RKO (cell line): ENCODE data around the gene P2RY14.

Source experiments
- DNase-seq: peaks from one replicate; pipeline ENCODE4 v3.0.0-alpha.2; 2016; ENCODE audit warnings: low spot score

Gene P2RY14

DNA sequence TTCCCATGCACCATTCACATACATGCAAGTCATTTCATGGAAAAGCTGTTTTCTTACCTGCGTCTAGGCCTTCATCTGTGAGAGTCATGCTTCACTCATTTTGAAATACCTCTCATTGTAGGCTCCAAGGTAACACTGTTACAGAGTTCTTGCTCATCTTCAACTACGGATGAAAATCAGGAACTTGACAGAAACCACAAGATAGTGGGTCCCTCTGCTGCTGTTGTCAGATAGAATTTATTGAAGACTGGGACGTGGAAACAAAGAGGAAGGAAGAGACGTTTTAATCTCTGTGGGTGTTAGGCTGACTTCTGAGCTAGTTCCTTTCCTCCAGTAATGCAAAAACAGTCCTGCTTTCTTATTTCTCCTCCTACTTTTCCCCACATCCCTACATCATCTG lies at the start of gene P2RY14:
TSS of gene P2RY14 (minus strand) at position 313 of the 400 bp plus-strand sequence. CDS start 64,226 bp downstream, outside the sequence.
- DNase-seq: no peak

DNA sequence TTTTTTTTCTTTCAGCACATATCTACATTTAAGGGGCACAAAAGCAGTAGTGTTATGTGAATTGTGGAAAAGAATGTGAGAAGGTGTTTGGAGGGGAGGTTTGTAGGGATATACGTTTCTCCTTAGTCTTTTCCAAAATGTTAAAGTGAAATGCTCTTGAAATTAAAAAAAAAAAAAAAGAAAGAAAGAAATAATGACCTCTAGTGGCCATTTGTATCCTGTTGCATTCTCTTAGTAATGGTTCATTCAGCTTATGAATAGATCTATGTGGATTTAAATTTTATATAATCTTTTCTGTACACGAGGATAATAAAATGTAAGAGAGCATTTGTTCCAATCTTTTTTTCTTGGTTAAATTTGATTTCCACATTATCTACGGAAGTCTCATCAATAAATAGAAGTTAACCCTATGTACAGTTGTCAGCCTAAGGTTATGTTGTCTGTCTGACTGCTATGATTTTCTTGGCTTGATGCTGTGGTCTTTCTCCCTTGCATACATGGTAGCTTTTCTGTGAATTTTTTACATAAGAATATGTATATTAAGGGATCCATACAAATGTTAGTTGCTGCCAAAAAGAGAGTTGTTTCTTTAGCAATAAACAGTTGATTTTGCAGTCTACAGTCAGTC lies 49.3 kb upstream of the P2RY14 start:
- peak; percentile 43 for DNase-seq

DNA sequence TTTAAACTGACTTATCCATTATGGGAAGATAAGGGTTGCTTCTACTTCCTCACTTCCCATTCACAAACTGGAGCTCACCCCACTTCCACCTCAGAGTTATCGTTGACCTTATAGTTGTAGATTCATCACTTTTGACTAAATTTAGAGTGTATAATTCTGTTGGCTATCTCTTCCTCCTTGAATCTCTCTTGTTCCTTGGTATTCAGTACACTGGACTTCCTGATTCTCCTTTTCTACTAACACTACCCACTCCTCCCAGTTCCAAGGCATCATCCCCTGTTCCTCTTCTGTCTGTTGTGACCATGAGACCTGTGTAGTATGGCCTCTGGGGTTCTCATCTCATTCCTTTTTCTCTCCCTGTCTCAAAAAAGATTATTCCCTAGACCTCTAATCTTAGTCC lies 44.2 kb upstream of the P2RY14 start:
- DNase-seq: no peak

DNA sequence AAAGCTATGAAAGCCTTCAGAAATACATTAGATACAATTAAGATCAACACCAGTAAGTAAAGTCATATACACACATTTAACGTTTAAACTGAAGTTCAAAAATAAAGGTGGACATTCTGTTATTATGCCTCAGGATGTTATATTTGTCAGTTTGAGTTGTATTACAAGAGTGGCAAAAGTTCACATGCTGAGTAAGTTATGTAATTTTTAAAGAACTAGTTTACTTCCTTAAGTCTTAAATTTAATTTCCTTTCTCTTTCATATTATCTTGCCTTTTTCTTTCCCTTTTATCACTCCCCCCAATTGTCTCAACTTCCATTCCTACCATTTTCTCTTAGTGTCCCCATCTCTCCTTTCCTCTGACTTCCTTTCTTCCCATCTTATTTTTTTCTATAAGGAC lies 43.2 kb upstream of the P2RY14 start:
- no peak for DNase-seq

DNA sequence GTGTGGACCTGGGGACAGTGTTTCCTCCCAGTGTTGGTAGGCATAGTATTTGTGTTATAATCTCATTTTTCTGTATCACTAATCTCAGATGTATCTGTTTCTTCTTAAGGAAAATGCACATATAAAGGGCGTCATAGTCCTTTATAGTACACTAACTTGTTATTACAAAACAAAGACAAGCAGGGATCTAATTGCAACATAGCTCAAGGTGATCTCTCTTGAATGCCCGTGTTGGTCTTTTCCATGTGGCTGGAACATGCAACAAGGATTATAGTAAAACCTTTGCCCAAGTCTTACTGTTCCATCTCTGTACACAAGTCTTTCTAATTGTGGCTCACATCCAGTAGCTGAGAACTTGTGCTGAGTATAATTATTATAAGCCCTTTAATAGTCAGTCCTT lies 41.8 kb upstream of the P2RY14 start:
- DNase-seq: no peak

DNA sequence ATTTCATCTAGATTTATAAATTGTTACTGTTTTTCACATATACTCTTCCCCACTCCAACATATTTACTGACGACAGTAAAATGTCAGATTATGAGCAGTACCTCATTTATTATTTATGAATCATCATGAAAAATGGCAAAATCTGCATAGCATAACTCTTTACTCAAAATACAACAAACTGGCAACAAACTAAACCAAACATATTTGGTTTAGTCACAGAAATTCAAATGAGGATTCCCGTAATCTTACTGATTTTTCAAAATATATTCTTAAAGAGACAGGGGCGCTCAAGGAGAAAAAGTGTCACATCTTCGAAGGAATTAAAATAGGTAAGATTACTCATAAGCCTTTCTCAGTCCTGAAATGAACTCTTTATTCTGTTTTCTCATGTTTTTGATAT lies 41.3 kb upstream of the P2RY14 start:
- DNase-seq: no peak

DNA sequence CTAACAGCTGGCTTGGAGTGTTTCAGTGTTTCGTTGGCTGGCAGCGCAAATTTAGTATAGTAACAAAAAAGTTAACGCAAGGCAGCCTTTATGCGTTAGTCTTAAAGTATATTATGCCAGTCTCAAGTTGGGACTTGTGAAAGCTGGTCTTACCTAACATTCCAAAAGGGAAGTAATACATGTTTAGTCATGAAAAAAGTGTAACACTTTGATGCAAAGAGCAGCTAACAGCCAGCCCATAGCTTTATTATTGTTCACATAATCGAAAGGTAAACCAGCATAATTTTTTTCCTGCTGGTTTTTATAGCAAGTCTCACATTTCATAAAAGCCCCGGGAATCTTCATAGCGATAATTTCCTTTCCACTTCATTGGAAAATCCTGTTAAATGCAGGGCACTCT lies 40.6 kb upstream of the P2RY14 start:
- no peak for DNase-seq

DNA sequence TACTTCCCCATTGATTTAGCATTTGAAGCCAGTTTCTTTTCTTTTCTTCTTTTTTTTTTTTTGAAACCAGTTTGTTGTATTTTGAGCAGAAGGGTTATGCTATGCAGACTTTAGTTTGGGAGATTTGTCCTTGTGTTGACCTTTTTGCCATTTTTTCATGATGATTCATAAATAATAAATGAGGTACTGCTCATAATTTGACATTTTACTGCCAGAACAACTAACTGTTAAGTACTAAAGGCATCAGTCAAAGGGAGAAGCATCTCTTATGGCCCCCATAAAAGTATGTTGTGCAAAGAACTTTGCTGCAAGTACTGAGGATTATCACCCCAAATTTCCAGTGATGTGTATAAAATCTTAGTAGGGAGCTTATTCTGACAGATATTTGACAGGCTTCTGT lies 40.0 kb upstream of the P2RY14 start:
- no peak for DNase-seq

DNA sequence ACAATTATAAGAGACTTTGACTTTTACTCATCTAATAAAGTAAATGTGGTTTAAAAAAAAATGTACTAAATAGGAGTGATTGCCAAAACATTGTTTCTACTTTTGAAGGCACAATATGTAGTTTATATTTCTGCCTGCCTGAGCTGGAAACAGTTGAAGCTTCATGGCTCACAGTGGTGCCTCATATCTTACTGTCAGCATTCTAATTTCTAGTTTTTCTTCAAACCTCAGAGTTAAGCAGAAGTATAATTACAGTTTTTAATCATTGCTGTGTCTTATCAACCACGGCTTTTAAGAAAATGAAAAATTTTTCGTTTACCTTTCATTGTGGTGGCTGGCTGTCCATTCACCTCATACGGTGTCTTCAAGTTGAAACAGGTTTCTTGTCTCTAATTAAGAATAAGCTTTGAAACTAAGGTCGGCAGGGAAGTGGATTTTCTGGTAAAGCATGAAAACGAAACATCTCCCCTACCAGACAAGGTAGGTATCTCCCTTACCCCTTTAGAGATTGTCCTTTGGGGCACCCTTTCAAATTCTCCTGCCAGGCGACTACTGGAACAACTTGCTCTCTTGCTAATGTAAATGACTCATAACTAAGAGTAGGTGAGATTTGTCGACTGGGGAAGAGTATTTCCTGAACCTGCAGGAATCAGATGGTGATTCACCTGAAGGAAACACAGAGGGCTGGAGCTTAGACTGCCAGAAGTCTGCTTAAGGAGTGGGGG lies 38.1 kb upstream of the P2RY14 start, which contains the start of gene GPR87:
TSS of gene GPR87 (minus strand) at position 554 of the 725 bp plus-strand sequence. CDS start 16,720 bp downstream, outside the sequence.
- DNase-seq: no peak

DNA sequence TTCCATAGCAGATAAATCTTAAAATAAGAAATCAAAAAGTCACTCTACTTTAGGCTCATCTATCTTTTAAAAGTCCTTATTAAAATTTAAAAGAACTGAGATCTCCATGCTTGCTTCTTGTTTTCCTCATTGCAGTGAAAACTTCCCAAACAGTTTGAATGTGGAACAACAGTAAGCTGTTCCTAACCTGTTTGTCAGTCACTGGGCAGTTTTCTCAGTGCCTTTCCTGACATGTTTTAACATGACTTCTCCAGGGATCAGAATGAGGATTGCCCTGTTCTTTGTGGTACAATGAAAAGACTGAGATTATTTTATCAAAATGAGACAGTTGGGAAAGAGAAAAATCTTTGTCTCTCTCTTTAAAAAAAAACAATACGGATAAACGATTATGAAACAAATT lies 37.5 kb upstream of the P2RY14 start:
- no peak for DNase-seq

DNA sequence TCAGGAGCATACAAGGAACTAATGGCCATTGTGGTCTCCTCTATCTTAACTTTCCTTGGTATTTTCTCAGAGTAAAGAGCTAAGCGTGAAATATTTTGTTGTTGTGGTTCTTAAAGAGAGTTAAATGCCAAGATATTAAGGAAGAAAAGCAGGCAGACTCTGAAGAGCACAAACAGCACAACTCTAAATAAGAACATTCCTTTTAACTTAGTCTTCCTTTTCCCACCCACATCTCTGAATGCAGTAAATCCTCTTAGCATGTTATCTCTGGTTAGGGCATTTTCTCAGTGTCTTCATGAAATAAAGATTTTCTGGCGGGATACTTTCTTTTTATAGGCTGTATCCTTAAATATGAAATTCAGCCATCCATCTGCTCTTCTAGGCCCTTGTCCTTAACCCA lies 36.8 kb upstream of the P2RY14 start:
- no peak for DNase-seq

DNA sequence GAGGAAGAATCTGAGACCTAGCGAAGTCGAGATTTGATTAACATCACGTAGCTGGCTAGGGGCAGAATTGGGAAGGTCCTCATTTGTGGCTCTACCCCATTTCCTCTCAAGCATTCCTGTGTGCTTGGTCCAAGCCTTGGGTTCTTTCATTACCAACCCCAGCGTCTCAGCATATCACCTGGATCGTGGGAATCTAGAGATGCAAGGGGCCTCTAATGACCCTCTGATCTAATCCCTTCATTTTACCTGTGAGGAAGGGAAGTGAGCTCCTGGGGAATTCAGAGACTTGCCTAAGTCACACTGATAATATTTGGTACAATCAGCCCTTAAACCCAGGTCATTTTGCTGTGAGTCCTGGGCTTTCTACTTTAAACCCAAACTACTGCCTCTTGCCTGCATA lies 36.3 kb upstream of the P2RY14 start:
- DNase-seq: no peak

DNA sequence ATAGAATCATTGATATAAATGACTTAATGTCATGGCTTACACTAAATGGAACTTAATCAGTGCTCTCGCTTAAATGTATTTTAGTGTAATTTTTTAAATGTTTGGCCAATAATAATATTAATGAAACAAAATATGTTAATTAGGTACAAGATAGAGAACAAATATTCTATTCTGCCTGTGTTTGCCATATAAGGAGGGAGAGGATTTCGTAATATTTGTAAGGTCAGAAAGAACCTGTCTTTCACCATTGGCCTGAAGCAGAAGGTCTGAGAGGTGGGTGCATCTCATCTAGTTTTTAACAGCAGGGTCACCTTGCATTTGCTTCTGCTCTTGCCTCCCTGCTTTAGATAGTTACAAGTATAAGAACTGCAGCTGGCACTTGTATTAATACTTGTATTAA lies 35.8 kb upstream of the P2RY14 start:
- no peak for DNase-seq

DNA sequence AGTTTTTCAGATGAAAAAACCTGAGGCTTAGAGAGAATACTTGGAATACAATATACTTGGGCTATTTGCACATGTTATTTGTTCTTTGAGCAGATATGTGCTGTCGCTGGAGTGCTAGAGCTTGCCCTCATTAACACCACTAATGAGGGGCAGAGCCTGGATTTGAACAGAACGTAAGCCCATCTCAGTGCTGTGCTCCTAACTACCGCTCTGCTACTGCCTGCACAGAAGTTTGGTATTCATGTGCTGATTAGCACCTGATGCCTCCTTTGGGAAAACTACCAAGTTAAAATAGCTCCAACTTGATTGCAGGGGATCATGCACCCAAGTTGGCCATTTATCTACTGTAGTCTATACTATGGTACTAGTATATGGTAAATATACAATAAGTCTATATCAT lies 34.6 kb upstream of the P2RY14 start:
- DNase-seq: no peak

DNA sequence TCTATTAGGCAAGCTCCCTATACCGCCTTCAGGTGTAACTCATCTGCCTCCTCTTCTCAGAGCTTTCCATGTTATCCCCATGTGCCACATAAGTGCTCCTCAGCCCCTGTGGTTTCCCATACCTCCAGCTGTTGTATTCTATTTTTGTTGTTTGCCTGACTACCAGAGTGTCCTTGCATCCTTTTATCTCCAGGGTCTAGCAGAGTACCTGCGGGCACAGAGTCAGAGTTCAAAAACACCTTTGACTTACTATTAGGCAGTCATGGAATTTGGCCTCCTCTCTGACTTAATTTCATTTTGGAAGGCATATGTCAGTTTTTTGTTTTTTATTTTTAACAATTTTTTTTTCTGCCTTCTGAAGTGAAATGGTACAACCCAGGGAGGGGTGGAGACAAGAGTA lies 31.2 kb upstream of the P2RY14 start:
- DNase-seq: no peak

DNA sequence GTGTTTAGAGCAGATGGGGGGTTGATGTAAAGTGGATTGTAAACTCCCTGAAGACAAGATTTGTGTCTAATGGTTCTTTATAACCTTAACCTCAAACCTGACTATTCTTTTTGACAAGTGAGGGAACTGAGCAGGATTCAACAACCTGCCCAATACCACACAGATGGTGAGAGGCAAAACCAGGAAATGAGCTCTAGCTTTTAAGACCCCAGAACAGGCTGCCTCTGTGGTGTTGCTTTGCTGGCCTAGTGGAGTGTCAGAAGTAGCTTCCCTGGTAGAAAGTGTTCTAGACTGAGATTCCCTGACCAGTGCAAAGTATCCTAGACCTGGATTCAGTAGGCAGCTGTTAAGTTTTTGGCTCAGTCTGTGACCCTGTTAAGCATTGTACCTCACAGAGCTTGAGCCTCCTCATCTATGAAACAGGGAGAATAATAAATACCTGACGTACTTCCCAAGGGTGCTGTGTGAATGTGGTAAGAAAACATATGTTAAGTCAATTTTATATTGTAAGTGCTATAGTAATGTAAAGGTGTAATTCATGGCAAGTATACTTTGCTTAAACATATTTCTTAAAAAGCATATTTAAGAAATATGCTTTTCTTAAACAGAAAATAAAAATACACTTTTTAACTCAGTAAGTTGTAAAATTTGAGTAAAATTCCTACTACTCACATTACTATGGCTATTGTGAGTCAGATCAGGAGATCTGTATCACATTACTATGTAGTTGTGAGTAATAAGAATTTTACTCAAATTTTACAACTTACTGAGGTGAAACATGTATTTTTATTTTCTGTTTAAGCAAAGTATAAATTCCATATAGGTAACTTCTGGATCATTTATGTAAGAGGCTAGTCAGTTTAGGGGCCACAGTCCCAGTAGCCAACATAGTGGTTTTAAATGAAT lies 29.5 kb upstream of the P2RY14 start:
- no peak for DNase-seq

DNA sequence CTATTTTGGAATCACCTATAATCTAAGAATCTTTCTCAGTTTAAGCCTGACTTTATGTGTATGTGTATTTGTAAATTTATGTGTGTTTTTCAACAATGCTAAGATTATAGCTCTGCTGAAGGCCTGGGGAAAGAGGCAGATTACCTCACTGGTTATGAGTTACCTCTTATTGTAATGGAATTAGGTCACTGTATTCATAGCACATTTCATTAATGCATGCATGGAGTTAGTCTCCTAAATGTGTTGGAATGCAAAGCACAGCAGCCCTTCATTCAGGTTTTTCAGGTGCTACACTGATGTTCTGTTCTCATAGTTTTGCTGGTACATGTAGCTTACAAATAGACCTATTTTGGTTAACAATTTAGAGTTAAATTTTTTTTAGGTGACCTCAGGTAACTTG lies 28.8 kb upstream of the P2RY14 start:
- no peak for DNase-seq

DNA sequence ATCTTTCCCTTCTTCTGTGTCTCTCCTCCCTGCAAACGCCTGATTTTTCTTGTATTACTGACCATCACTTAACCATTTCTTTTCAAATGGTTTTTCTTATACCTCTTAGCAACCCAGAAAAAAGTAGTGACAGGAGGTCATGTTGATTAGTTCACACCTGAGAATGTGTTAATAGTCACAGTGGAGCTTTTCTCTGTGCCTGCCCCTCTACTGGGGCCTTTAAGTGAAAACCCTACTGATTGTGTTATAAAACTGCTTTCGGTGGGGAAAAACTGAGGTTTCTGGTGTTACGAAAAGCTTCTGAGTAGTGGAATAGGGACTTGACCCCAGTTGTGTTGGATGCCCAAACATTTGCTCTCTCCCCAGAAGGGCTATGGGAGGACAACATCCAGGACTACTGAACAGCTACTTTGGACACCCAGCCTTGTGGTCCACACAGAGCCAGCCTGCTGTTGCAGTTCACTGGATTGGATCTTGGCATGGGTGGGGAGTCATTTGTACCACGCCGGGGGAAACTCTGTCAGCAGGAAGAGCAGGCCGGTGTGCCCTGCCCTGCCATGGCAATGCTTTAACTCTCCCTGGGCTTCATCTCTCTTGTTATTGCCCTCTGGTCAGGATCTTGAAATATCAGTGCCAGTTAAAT lies 27.9 kb upstream of the P2RY14 start:
- DNase-seq: no peak

DNA sequence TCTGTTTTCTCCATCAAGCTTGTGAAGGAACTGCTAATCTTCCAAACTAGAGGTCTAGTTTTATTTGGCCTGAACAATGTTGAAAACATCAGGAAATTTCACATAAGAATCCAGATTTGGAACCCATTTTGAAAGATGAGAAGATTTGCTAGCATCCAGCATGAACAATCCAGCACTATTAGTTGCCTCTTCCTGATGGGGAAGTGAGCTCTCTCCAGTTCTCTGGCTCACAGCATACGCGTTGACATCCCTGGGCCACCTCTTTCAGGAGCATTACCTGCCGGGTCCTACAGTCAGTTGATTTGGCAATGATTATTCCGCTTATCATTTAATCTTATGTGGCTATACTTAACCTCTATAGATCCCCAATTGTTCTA lies 27.4 kb upstream of the P2RY14 start:
- DNase-seq: no peak

DNA sequence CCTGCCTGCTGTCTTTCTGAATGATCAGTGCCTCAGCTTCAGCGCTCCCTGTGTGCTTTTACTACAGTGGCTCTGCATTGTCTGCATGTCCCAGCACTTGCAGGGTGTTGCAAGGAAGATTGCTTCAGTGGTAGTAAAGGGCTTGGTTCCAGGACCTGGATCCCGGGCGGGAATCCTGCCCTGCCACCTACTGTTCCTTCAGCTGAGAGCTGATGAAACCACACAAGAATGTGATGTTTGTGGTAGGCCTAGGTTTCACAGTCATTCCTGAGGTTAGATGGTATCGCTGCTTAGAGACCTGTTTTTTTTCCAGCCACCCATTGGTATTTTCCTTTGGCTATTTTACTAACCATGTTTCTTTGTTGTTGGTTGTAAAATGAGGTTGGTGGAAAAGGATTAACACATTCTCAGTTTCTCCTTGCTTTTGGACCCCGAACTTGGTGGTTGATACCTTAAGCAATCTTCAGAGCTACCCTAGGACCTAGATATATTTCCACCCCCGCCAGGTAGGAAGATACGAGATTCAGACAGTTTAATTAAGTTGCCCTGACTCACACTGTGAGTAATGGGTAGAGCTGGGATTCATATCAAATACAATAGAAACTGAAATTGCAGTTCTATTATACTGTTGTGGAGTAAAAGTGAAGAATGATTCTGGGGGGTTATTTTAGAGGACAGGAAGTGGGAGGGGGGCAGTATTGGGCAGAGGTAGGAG lies 26.9 kb upstream of the P2RY14 start:
- DNase-seq: peak; percentile 30

DNA sequence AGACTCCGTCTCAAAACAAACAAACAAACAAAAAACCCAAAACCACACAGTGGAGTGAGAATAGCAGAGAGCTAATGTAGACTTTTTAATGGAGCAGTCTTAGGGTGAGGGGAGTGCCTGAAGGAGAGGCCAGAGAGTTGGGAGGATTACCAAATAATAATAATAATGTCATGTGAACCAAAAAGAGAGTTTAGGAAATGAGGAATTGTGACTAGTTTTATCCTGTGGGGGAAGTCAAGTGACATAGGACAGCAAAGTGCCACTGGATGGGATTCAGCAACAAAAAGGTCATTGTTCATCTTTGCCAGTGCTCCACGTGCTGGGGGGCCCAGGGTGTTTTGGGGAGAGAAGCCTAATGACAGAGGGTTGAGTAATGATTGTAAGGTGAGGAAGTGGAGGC lies 25.4 kb upstream of the P2RY14 start:
- DNase-seq: no peak

DNA sequence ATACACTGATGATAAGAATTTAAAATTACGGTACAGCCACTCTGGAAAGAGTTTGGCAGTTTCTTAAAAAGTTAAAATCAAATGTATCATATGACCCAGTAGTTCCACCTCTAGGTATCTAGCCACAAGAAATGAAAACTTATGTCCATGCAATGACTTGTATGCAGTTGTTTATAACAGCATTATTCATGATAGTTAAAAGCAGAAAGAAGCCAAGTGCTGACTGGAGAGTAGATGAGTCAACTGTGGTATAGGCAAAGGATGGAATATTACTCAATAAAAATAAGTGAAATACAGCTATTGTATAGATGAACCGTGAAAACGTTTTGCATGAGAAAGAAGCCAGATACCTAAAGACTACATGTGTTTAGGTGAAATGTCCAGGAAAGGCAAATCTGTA lies 23.4 kb upstream of the P2RY14 start:
- DNase-seq: peak; percentile 29
